H9 (cell line): ENCODE results near the gene DGKD. TPM values are rescaled to one million over a fixed set of nuclear protein-coding genes. Genes with fewer than 3 reads are reported as not detected.

ENCODE experiments used
- DNase-seq: peaks from one replicate; pipeline ENCODE4 v3.0.0-alpha.2; 2017
- H2AFZ ChIP-seq: one replicate; pipeline ENCODE4 v1.6.1; 2013; ENCODE audit warnings: mild to moderate bottlenecking, low read length, control low read depth, moderate library complexity
- H2AK5ac ChIP-seq: 2 replicates; pipeline ENCODE4 v1.6.1; 2013; ENCODE audit warnings: low read length, control low read depth, mixed read lengths; ENCODE audit not compliant: insufficient read length
- H2BK120ac ChIP-seq: one replicate; pipeline ENCODE4 v1.6.1; 2013; ENCODE audit warnings: low read depth, mild to moderate bottlenecking, low read length, control low read depth, inconsistent platforms; ENCODE audit not compliant: poor library complexity, severe bottlenecking
- H2BK12ac ChIP-seq: 2 replicates; pipeline ENCODE4 v1.6.1; 2013; ENCODE audit warnings: low read length, control low read depth, mixed read lengths, low read depth; ENCODE audit not compliant: insufficient read length
- H2BK15ac ChIP-seq: 2 replicates; pipeline ENCODE4 v1.6.1; 2013; ENCODE audit warnings: low read depth, low read length, control low read depth
- H2BK20ac ChIP-seq: one replicate; pipeline ENCODE4 v1.6.1; 2013; ENCODE audit warnings: low read depth, mild to moderate bottlenecking, low read length, control low read depth, inconsistent platforms; ENCODE audit not compliant: poor library complexity, severe bottlenecking
- H2BK5ac ChIP-seq: 2 replicates; pipeline ENCODE4 v1.6.1; 2013; ENCODE audit warnings: low read length, control low read depth, mixed read lengths; ENCODE audit not compliant: insufficient read length
- H3K14ac ChIP-seq: 2 replicates; pipeline ENCODE4 v1.6.1; 2013; ENCODE audit warnings: low read length, control low read depth; ENCODE audit not compliant: insufficient read depth
- H3K18ac ChIP-seq: 2 replicates; pipeline ENCODE4 v1.6.1; 2013; ENCODE audit warnings: low read depth, mild to moderate bottlenecking, mixed read lengths, low read length, control low read depth; ENCODE audit not compliant: insufficient read length
- H3K23ac ChIP-seq: 2 replicates; pipeline ENCODE4 v1.6.1; 2013; ENCODE audit warnings: low read length, control low read depth, mixed read lengths, low read depth; ENCODE audit not compliant: insufficient read length
- H3K23me2 ChIP-seq: 2 replicates; pipeline ENCODE4 v1.6.1; 2013; ENCODE audit warnings: low read depth, mild to moderate bottlenecking, mixed read lengths, low read length, control low read depth; ENCODE audit not compliant: insufficient read length, poor library complexity, severe bottlenecking
- H3K27ac ChIP-seq: 2 replicates; pipeline ENCODE4 v1.5.1; 2013; ENCODE audit warnings: low read length, control low read depth, mixed read lengths, low read depth; ENCODE audit not compliant: insufficient read length
- H3K27me3 ChIP-seq: 2 replicates; pipeline ENCODE4 v1.6.1; 2013; ENCODE audit warnings: low read length, control low read depth, inconsistent platforms; ENCODE audit not compliant: insufficient read depth
- H3K4ac ChIP-seq: 2 replicates; pipeline ENCODE4 v1.6.1; 2013; ENCODE audit warnings: low read depth, mild to moderate bottlenecking, control low read depth, inconsistent platforms, low read length, moderate library complexity
- H3K4me1 ChIP-seq: 2 replicates; pipeline ENCODE4 v1.6.1; 2013; ENCODE audit warnings: low read length, control low read depth, inconsistent platforms; ENCODE audit not compliant: insufficient read depth
- H3K4me2 ChIP-seq: 2 replicates; pipeline ENCODE4 v1.6.1; 2013; ENCODE audit warnings: low read length, control low read depth, mixed read lengths; ENCODE audit not compliant: insufficient read length, insufficient read depth
- H3K56ac ChIP-seq: 2 replicates; pipeline ENCODE4 v1.6.1; 2013; ENCODE audit warnings: low read depth, mild to moderate bottlenecking, mixed read lengths, low read length, control low read depth; ENCODE audit not compliant: insufficient read length
- H3K79me1 ChIP-seq: 2 replicates; pipeline ENCODE4 v1.6.1; 2013; ENCODE audit warnings: low read depth, mild to moderate bottlenecking, moderate library complexity, low read length, control low read depth, inconsistent platforms; ENCODE audit not compliant: insufficient read depth, poor library complexity, severe bottlenecking
- H3K79me2 ChIP-seq: 2 replicates; pipeline ENCODE4 v1.6.1; 2013; ENCODE audit warnings: low read length, control low read depth, inconsistent platforms; ENCODE audit not compliant: insufficient read depth
- H3K9ac ChIP-seq: 2 replicates; pipeline ENCODE4 v1.6.1; 2013; ENCODE audit warnings: low read length, control low read depth, mixed read lengths; ENCODE audit not compliant: insufficient read length; ENCODE audit errors: extremely low read depth
- H3K9me3 ChIP-seq: one replicate; pipeline ENCODE4 v1.6.1; 2013; ENCODE audit warnings: low read depth, low read length, inconsistent platforms; ENCODE audit not compliant: control insufficient read depth
- H3T11ph ChIP-seq: one replicate; pipeline ENCODE4 v1.6.1; 2013; ENCODE audit warnings: mild to moderate bottlenecking, low read length, control low read depth, inconsistent platforms
- H4K20me1 ChIP-seq: one replicate; pipeline ENCODE4 v1.6.1; 2013; ENCODE audit not compliant: control insufficient read depth, insufficient read length, insufficient read depth
- H4K5ac ChIP-seq: 2 replicates; pipeline ENCODE4 v1.6.1; 2013; ENCODE audit warnings: low read depth, mild to moderate bottlenecking, mixed read lengths, low read length, control low read depth; ENCODE audit not compliant: insufficient read length
- H4K8ac ChIP-seq: replicated peaks from 2 replicates; pipeline ENCODE4 v1.6.1; 2013; ENCODE audit warnings: low read length, control low read depth, mixed read lengths, low read depth; ENCODE audit not compliant: insufficient read length
- H4K91ac ChIP-seq: 2 replicates; pipeline ENCODE4 v1.6.1; 2013; ENCODE audit warnings: low read depth, mild to moderate bottlenecking, moderate library complexity, mixed read lengths, low read length, control low read depth; ENCODE audit not compliant: insufficient read length
- H3K27ac Mint-ChIP-seq, 3 experiments: 2 replicates in 2 of 3; 3 replicates in 1 of 3; pipeline ENCODE4 v1.8.0; 2020 to 2021; ENCODE audit warnings: mixed read lengths in 3 of 3, mild to moderate bottlenecking in 1 of 3, moderate library complexity in 1 of 3
- H3K27me3 Mint-ChIP-seq: 2 replicates; pipeline ENCODE4 v1.8.0; 2021; ENCODE audit warnings: low read depth, mild to moderate bottlenecking, moderate library complexity, mixed read lengths
- H3K36me3 Mint-ChIP-seq, 3 experiments: 2 replicates in 2 of 3; 3 replicates in 1 of 3; pipeline ENCODE4 v1.8.0; 2020 to 2021; ENCODE audit warnings: low read depth in 3 of 3, mixed read lengths in 3 of 3; ENCODE audit not compliant: insufficient read depth in 1 of 3
- H3K4me1 Mint-ChIP-seq, 2 experiments: 2 replicates each; pipeline ENCODE4 v1.8.0; 2020; ENCODE audit warnings: mixed read lengths in 2 of 2
- H3K4me3 Mint-ChIP-seq, 2 experiments: 2 replicates in 1 of 2; 3 replicates in 1 of 2; pipeline ENCODE4 v1.8.0; 2020 to 2021; ENCODE audit warnings: mild to moderate bottlenecking in 2 of 2, mixed read lengths in 2 of 2, moderate library complexity in 1 of 2
- H3K9me3 Mint-ChIP-seq, 2 experiments: 2 replicates in 1 of 2; 3 replicates in 1 of 2; pipeline ENCODE4 v1.8.0; 2020; ENCODE audit warnings: mild to moderate bottlenecking in 2 of 2, mixed read lengths in 2 of 2, moderate library complexity in 1 of 2
- CTCF ChIP-seq: fragments of 200-600 bp; sonication (generic); conservative IDR thresholded peaks from 3 replicates; pipeline ENCODE4 v1.8.0; 2021; ENCODE audit warnings: antibody characterized with exemption, mild to moderate bottlenecking
- WGBS: extraction: QIAGEN DNeasy Blood & Tissue Kit; methylation state at CpG from one replicate; pipeline ENCODE4 v1.1.7; 2013; ENCODE audit warnings: missing lambda C conversion rate, low lambda C conversion rate, mixed read lengths; ENCODE audit not compliant: insufficient read length; ENCODE audit errors: extremely low coverage; 5-methylcytosine and 5-hydroxymethylcytosine counted together
- total RNA-seq: library from RNA; stranded (reverse); gene quantifications from 2 replicates; pipeline ENCODE4 v1.2.1, GENCODE V29; 2021

DGKD gene
- total RNA-seq, 1 experiment from 2014 or later = 20.7 TPM

GRCh38 chr2:233354500-233354924 is 218 bp downstream of the DGKD start:
- H3K9me3 ChIP-seq = no peaks in the 10 kb centered on the region
- no peak overlapping the region for H2BK15ac ChIP-seq
- H3K27me3 ChIP-seq = peaks cover 5% of the 10 kb centered on the region; the same call in 1 of the 2 replicates
- H3K27ac ChIP-seq = no peak overlapping the region
- no peaks in the 10 kb centered on the region; the same call in 1 of the 2 replicates for H3K79me2 ChIP-seq
- peak overlapping the region; percentile 94 for H3K4me2 ChIP-seq
- H3K56ac ChIP-seq = no peak overlapping the region
- WGBS = no CpG with 5 or more reads among the region's 77 CpGs
- H2BK5ac ChIP-seq = no peak overlapping the region
- DNase-seq = no peak
- H2AFZ ChIP-seq = no peak overlapping the region
- Mint-ChIP-seq H3K9me3 (peaks cover 3% of the 10 kb centered on the region in 2 experiments; a peak in 1 of 5 replicates), H3K27me3 (peaks cover 61% of the 10 kb centered on the region), H3K27ac (no peak overlapping the region), H3K36me3 (peaks cover 3 to 10% (median 5%) of the 10 kb centered on the region in 3 experiments; a peak in 5 of 7 replicates), H3K4me3 (peak overlapping the region in 1 of 2 experiments; percentile 43; a peak in 2 of 5 replicates), H3K4me1 (peaks cover 15 to 17% of the 10 kb centered on the region in 2 experiments)
- no peaks in the 10 kb centered on the region for H4K20me1 ChIP-seq
- H3K79me1 ChIP-seq = no peaks in the 10 kb centered on the region
- TF ChIP-seq CTCF = no peak; the same call in 2 of the 3 replicates
- H3T11ph ChIP-seq = no peak overlapping the region
- no peak overlapping the region for H2BK20ac ChIP-seq
- H3K9ac ChIP-seq = peak overlapping the region; percentile 43
- H3K23me2 ChIP-seq = peaks cover 13% of the 10 kb centered on the region
- H2BK120ac ChIP-seq = no peak overlapping the region
- H3K18ac ChIP-seq = no peak overlapping the region
- no peak overlapping the region for H3K4ac ChIP-seq
- no peak overlapping the region for H4K5ac ChIP-seq
- H2AK5ac ChIP-seq = no peak overlapping the region
- H3K14ac ChIP-seq = peak overlapping the region; percentile 73; the same call in 1 of the 2 replicates
- H3K4me1 ChIP-seq = no peaks in the 10 kb centered on the region
- no peak overlapping the region for H4K91ac ChIP-seq
- no peak overlapping the region for H3K23ac ChIP-seq
- no peak overlapping the region for H2BK12ac ChIP-seq
- H4K8ac ChIP-seq = no peak overlapping the region
